Measurements from ENCODE around the gene RALGPS2.
A peak's percentile ranks its signal among the peaks of the same experiment; 100 is the strongest.
"Not testable (repeated sequence)": the region's sequence is repeated elsewhere in the genome, so short reads cannot be mapped to it uniquely, and the experiment has no call there.

RALGPS2 gene

GRCh38 chr1:178752891-178753290, 27.8 kb downstream of the RALGPS2 start:
- no peaks in the 10 kb centered on the region for H3K36me3 ChIP-seq (ENCODE audit: insufficient read depth)
- no peak for TF ChIP-seq CTCF (conservative IDR thresholded peaks at IDR 0.05; ENCODE audit: low read depth, low read length)

GRCh38 chr1:178754655-178755256, 29.7 kb downstream of the RALGPS2 start:
- not testable (repeated sequence) for H3K27me3 ChIP-seq (ENCODE audit: insufficient read depth, low read depth); H3K9ac ChIP-seq; H2AFZ ChIP-seq (ENCODE audit: low read depth)

More at GRCh38 chr1:178752891-178753290, 27.8 kb downstream of the RALGPS2 start:
- Histone ChIP-seq H3K79me2 (ENCODE audit: insufficient read depth, low read depth) (no peaks in the 10 kb centered on the region), H3K4me2 (no peak overlapping the region), H3K27ac (no peak overlapping the region), H3K27me3 (ENCODE audit: insufficient read depth, low read depth) (no peaks in the 10 kb centered on the region), H3K4me3 (IDR thresholded peaks at IDR 0.05; ENCODE audit: insufficient read depth, low read depth, low read length) (no peak overlapping the region), H3K9ac (no peak overlapping the region), H4K20me1 (ENCODE audit: insufficient read depth) (no peaks in the 10 kb centered on the region), H2AFZ (ENCODE audit: low read depth) (no peak overlapping the region), H3K4me1 (ENCODE audit: low read depth, poor library complexity, severe bottlenecking) (no peaks in the 10 kb centered on the region)

GRCh38 chr1:178768423-178768822, 43.4 kb downstream of the RALGPS2 start:
- Histone ChIP-seq H3K4me1 (ENCODE audit: low read depth, poor library complexity, severe bottlenecking) (no peaks in the 10 kb centered on the region), H3K27ac (no peak overlapping the region), H3K36me3 (ENCODE audit: insufficient read depth) (no peaks in the 10 kb centered on the region), H3K9ac (no peak overlapping the region), H3K27me3 (ENCODE audit: insufficient read depth, low read depth) (no peaks in the 10 kb centered on the region), H3K79me2 (ENCODE audit: insufficient read depth, low read depth) (no peaks in the 10 kb centered on the region), H3K4me3 (IDR thresholded peaks at IDR 0.05; ENCODE audit: insufficient read depth, low read depth, low read length) (no peak overlapping the region), H4K20me1 (ENCODE audit: insufficient read depth) (no peaks in the 10 kb centered on the region), H3K4me2 (no peak overlapping the region), H2AFZ (ENCODE audit: low read depth) (no peak overlapping the region)
- peak; percentile 99 for TF ChIP-seq CTCF (conservative IDR thresholded peaks at IDR 0.05; ENCODE audit: low read depth, low read length)

More at GRCh38 chr1:178754655-178755256, 29.7 kb downstream of the RALGPS2 start:
- H3K4me2 ChIP-seq; H3K36me3 ChIP-seq (ENCODE audit: insufficient read depth); H3K79me2 ChIP-seq (ENCODE audit: insufficient read depth, low read depth); H3K4me3 ChIP-seq (IDR thresholded peaks at IDR 0.05; ENCODE audit: insufficient read depth, low read depth, low read length); H3K4me1 ChIP-seq (ENCODE audit: low read depth, poor library complexity, severe bottlenecking); H4K20me1 ChIP-seq (ENCODE audit: insufficient read depth); H3K27ac ChIP-seq: not testable (repeated sequence)

GRCh38 chr1:178772952-178773351, 47.9 kb downstream of the RALGPS2 start:
- Histone ChIP-seq H3K27me3 (ENCODE audit: insufficient read depth, low read depth) (no peaks in the 10 kb centered on the region), H3K36me3 (ENCODE audit: insufficient read depth) (no peaks in the 10 kb centered on the region), H3K4me2 (no peak overlapping the region), H3K79me2 (ENCODE audit: insufficient read depth, low read depth) (no peaks in the 10 kb centered on the region), H3K4me1 (ENCODE audit: low read depth, poor library complexity, severe bottlenecking) (no peaks in the 10 kb centered on the region), H4K20me1 (ENCODE audit: insufficient read depth) (no peaks in the 10 kb centered on the region), H3K9ac (no peak overlapping the region), H3K27ac (no peak overlapping the region), H3K4me3 (IDR thresholded peaks at IDR 0.05; ENCODE audit: insufficient read depth, low read depth, low read length) (no peak overlapping the region), H2AFZ (ENCODE audit: low read depth) (no peak overlapping the region)
- TF ChIP-seq CTCF (conservative IDR thresholded peaks at IDR 0.05; ENCODE audit: low read depth, low read length): no peak

- Histone ChIP-seq H3K27ac (no peak overlapping the region), H3K36me3 (ENCODE audit: insufficient read depth) (no peaks in the 10 kb centered on the region), H3K4me3 (IDR thresholded peaks at IDR 0.05; ENCODE audit: insufficient read depth, low read depth, low read length) (no peak overlapping the region), H3K79me2 (ENCODE audit: insufficient read depth, low read depth) (no peaks in the 10 kb centered on the region), H3K4me2 (no peak overlapping the region), H3K9ac (no peak overlapping the region), H3K27me3 (ENCODE audit: insufficient read depth, low read depth) (no peaks in the 10 kb centered on the region), H4K20me1 (ENCODE audit: insufficient read depth) (no peaks in the 10 kb centered on the region), H2AFZ (ENCODE audit: low read depth) (no peak overlapping the region), H3K4me1 (ENCODE audit: low read depth, poor library complexity, severe bottlenecking) (no peaks in the 10 kb centered on the region)
- TF ChIP-seq CTCF (conservative IDR thresholded peaks at IDR 0.05; ENCODE audit: low read depth, low read length): peak; percentile 78; the same call in 1 of the 2 replicates
These were observed 49.2 kb downstream of the RALGPS2 start for GRCh38 chr1:178774263-178774662.

Measured in KMS-11 (cell line).